Astrocyte of the cerebellum (primary cell): ENCODE measurements around the gene ATAD3B.
A peak's percentile ranks its signal among the peaks of the same experiment; 100 is the strongest.

ENCODE experiments used
- DNase-seq: peaks from one replicate; pipeline ENCODE4 v3.0.0-alpha.2; 2011; ENCODE audit warnings: low read depth
- H3K4me3 ChIP-seq: 2 replicates; pipeline ENCODE4 v1.5.1; 2011; ENCODE audit warnings: mild to moderate bottlenecking, low read depth, low read length, moderate library complexity
- CTCF ChIP-seq: IDR thresholded peaks from 2 replicates; pipeline ENCODE4 v1.5.1; 2012; ENCODE audit warnings: low read length, low read depth, moderate library complexity, mild to moderate bottlenecking; ENCODE audit errors: missing control alignments
- in situ Hi-C: cut with HindIII; loops from 2 replicates; pipeline ENCODE4 v1.10.0; 2017; ENCODE audit warnings: low sequenced_read_pairs

The ATAD3B gene

GRCh38 chr1:1434131-1434823 is 37.3 kb upstream of the ATAD3B start:
- DNase-seq, result peak; percentile 28
- no peak for TF ChIP-seq CTCF
- in situ Hi-C loops, result no loop called here
- peak overlapping the region; percentile 7 for H3K4me3 ChIP-seq

GRCh38 chr1:1434824-1435105 is 36.8 kb upstream of the ATAD3B start:
- DNase-seq, result no peak
- H3K4me3 ChIP-seq, result peak overlapping the region; percentile 59
- TF ChIP-seq CTCF, result no peak
- in situ Hi-C loops, result no loop called here

GRCh38 chr1:1435106-1435903 is 36.3 kb upstream of the ATAD3B start, which contains the start of gene VWA1:
Gene VWA1, plus strand, starts transcription at chr1:1435690. Its CDS starts 59 bp downstream, at chr1:1435749.
- in situ Hi-C loops, result no loop called here

GRCh38 chr1:1435911-1436629 is 35.5 kb upstream of the ATAD3B start:
- TF ChIP-seq CTCF, result no peak
- in situ Hi-C loops, result no loop called here
- DNase-seq, result no peak
- peak overlapping the region; percentile 59 for H3K4me3 ChIP-seq

More at GRCh38 chr1:1435106-1435903, 36.3 kb upstream of the ATAD3B start, which contains the start of gene VWA1:
- TF ChIP-seq CTCF, result peak; percentile 8
- peak within 1 kb of the TSS; percentile 59 for H3K4me3 ChIP-seq
- no peak for DNase-seq

- DNase-seq, result no peak
- peak overlapping the region; percentile 59 for H3K4me3 ChIP-seq
- TF ChIP-seq CTCF, result no peak
- in situ Hi-C loops, result no loop called here
These were observed 34.9 kb upstream of the ATAD3B start for GRCh38 chr1:1436630-1437032.

- no peak for DNase-seq
- no peak for TF ChIP-seq CTCF
- in situ Hi-C loops, result no loop called here
- peak overlapping the region; percentile 59 for H3K4me3 ChIP-seq
These were observed 34.3 kb upstream of the ATAD3B start for GRCh38 chr1:1437033-1437903.
